ENCODE measurements around the gene KLK14.
A peak's percentile ranks its signal among the peaks of the same experiment; 100 is the strongest.

Gene KLK14

DNA sequence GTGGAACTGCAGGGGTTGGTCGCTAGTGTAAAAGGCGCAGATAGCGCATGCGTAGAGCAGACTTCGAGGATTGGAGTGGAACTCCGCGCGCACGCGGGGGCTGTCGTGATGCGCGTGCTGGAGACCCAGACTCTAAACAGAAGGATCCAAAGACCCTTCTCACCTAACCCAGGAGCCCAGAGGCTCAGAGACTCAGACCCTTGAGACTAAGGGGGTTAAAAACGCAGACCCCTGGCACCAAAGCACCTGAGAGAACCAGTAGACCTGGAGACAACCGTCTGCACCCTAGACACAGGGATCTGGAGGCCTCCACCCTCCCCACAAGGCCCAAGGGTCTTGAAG, 26.1 kb upstream of the KLK14 start:
- H3K27ac ChIP-seq (ENCODE audit: low read depth, low read length): no peak overlapping the region

DNA sequence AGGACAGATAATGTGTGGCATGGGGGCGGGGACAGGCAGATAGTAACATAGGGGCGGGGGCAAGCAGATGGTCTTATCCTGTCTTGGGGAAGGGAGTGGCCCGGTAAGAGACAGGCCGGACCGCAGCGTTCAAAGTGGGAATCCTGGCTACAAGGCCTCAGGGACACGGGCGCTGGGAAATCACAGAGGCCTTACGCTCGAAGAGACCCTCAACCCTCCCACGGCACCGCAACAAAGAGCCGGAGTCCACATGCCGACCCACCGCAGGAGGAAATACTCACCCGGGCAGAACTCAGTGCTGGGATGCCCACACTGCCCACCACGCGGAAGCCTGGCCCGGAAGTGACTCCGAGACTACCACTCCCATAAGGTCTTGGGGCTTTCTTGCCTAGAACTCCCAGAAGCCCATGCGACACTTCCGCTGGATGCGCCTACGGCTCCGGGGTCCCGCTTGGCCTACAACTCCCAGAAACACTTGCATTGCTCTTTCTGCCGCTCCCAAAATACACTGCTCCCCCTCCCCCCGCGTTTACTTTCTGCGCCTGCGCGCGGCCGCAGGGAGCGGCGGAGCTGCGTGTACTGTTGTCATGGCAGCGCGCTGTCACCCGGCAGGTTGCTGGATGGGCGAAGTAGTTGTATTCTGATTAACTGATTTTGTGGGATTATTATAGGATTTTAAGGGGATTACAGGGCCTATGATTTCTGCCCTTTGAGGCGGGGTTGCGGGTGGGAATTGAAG, 25.5 kb upstream of the KLK14 start, which contains the start of gene CTU1:
TSS of gene CTU1 (minus strand) at position 344 of the 739 bp plus-strand sequence. CDS start 3,840 bp downstream, outside the sequence.
- H3K36me3 ChIP-seq (ENCODE audit: control insufficient read depth in 1 of 2, insufficient read depth in 2 of 2, low read length in 2 of 2): peaks cover 5 to 13% of the 10 kb centered on the region in 2 donors
- H3K9ac ChIP-seq (ENCODE audit: low read depth in 1 of 2, low read length in 2 of 2): peak within 1 kb of the TSS; percentile 81 to 85
- peak within 1 kb of the TSS; percentile 96 to 97 for H3K4me3 ChIP-seq (ENCODE audit: low read depth in 1 of 2, low read length in 2 of 2)
- H3K27me3 ChIP-seq (ENCODE audit: control insufficient read depth in 1 of 2, insufficient read depth in 2 of 2, low read length in 2 of 2): peaks cover 0 to 2% of the 10 kb centered on the region in 2 donors
- peaks cover 5 to 12% of the 10 kb centered on the region in 2 donors for H3K4me1 ChIP-seq (ENCODE audit: control insufficient read depth in 1 of 2, insufficient read depth in 2 of 2, low read length in 2 of 2)
- H3K9me3 ChIP-seq (ENCODE audit: control insufficient read depth in 1 of 2, low read length in 2 of 2): no peaks in the 10 kb centered on the region
- no peak within 1 kb of the TSS for H3K27ac ChIP-seq (ENCODE audit: low read depth, low read length)

More for the DNA sequence above, 26.1 kb upstream of the KLK14 start:
- Histone ChIP-seq H3K4me1 (ENCODE audit: control insufficient read depth in 1 of 2, insufficient read depth in 2 of 2, low read length in 2 of 2) (peaks cover 5 to 12% of the 10 kb centered on the region in 2 donors), H3K4me3 (ENCODE audit: low read depth in 1 of 2, low read length in 2 of 2) (peak overlapping the region; percentile 96 to 97), H3K27me3 (ENCODE audit: control insufficient read depth in 1 of 2, insufficient read depth in 2 of 2, low read length in 2 of 2) (peaks cover 0 to 2% of the 10 kb centered on the region in 2 donors), H3K9me3 (ENCODE audit: control insufficient read depth in 1 of 2, low read length in 2 of 2) (no peaks in the 10 kb centered on the region), H3K36me3 (ENCODE audit: control insufficient read depth in 1 of 2, insufficient read depth in 2 of 2, low read length in 2 of 2) (peaks cover 1 to 10% of the 10 kb centered on the region in 2 donors), H3K9ac (ENCODE audit: low read depth in 1 of 2, low read length in 2 of 2) (peak overlapping the region; percentile 81 to 85)

DNA sequence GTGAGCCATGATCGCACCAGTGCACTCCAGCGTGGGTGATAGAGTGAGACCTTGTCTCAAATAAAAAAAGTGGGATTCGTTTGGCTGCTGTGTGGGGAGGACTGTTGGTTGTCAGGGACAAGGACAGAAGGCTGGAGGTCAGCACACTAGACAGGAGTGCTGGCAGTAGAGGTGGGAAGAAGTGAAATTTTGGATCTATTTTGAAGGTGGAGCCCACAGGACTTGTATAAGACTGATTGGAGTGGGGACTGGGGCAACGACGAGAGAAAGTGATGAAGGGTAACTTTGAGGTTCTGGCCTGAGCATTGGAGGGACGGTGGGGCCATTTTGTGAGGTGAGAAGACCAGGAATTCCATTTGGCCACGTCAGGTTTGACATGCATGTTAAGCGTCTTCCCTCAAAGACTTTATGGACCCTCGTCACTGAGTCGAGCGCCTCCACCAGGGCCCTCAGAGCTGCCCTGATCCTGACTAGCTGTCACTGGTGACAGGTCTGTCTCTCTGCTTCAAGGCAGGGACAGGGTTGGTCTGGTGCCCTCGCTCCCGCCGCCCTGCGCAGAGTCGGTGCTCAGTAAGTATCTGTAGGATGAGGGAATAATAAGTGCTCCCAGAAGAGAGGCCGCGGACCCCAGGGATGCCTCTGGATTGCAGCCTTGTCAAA, 24.8 kb upstream of the KLK14 start:
- peak overlapping the region; percentile 81 to 85 for H3K9ac ChIP-seq (ENCODE audit: low read depth in 1 of 2, low read length in 2 of 2)
- no peaks in the 10 kb centered on the region for H3K9me3 ChIP-seq (ENCODE audit: control insufficient read depth in 1 of 2, low read length in 2 of 2)
- H3K4me1 ChIP-seq (ENCODE audit: control insufficient read depth in 1 of 2, insufficient read depth in 2 of 2, low read length in 2 of 2): peaks cover 5 to 12% of the 10 kb centered on the region in 2 donors
- peaks cover 5 to 15% of the 10 kb centered on the region in 2 donors for H3K36me3 ChIP-seq (ENCODE audit: control insufficient read depth in 1 of 2, insufficient read depth in 2 of 2, low read length in 2 of 2)
- peak overlapping the region; percentile 96 to 97 for H3K4me3 ChIP-seq (ENCODE audit: low read depth in 1 of 2, low read length in 2 of 2)
- no peak overlapping the region for H3K27ac ChIP-seq (ENCODE audit: low read depth, low read length)
- H3K27me3 ChIP-seq (ENCODE audit: control insufficient read depth in 1 of 2, insufficient read depth in 2 of 2, low read length in 2 of 2): peaks cover 0 to under 1% of the 10 kb centered on the region in 2 donors

DNA sequence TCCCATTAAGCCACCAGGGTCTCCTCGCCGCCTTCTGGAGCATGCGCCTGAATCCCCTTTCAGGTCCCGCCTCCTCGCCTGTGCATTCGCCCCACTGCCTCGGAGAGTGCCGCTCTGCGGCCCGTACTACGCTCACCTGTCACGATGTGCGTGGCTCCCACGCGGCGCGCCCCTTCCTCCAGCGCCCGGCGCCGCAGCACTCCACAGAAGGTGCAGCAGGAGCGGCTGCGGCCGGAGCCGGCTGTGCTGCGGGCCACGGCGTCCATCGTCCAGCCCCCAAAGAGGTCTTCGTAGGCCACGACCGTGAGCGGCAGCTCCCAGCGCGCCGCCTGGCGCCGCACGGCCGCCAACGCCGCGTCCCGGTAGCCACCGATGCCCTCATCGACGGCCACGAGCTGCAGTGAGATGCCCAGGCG, 21.2 kb upstream of the KLK14 start:
- Histone ChIP-seq H3K36me3 (ENCODE audit: control insufficient read depth in 1 of 2, insufficient read depth in 2 of 2, low read length in 2 of 2) (peaks cover 5 to 25% of the 10 kb centered on the region in 2 donors), H3K9ac (ENCODE audit: low read depth in 1 of 2, low read length in 2 of 2) (no peak overlapping the region), H3K27me3 (ENCODE audit: control insufficient read depth in 1 of 2, insufficient read depth in 2 of 2, low read length in 2 of 2) (no peaks in the 10 kb centered on the region), H3K4me3 (ENCODE audit: low read depth in 1 of 2, low read length in 2 of 2) (no peak overlapping the region), H3K9me3 (ENCODE audit: control insufficient read depth in 1 of 2, low read length in 2 of 2) (no peaks in the 10 kb centered on the region), H3K27ac (ENCODE audit: low read depth, low read length) (no peak overlapping the region), H3K4me1 (ENCODE audit: control insufficient read depth in 1 of 2, insufficient read depth in 2 of 2, low read length in 2 of 2) (peaks cover 5 to 10% of the 10 kb centered on the region in 2 donors)

DNA sequence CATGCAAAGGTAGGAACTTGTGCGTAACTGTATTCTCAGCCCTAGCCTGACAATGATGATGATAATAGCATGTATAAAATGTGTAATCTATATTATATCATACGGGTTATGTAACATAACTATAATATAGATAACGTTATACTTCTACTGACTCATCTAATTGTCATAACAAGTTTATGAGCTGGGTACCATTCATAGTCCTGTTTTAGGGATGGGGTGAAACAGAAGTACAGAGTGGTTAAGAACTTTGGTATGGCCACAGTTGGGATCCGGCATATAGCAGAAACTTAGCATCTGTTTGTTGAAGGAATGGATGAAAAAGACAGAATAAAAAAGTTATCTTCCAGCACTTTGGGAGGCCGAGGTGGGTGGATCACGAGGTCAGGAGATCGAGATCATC, 20.3 kb upstream of the KLK14 start:
- H3K9ac ChIP-seq (ENCODE audit: low read depth in 1 of 2, low read length in 2 of 2): no peak overlapping the region
- H3K4me1 ChIP-seq (ENCODE audit: control insufficient read depth in 1 of 2, insufficient read depth in 2 of 2, low read length in 2 of 2): peaks cover 5 to 7% of the 10 kb centered on the region in 2 donors
- peaks cover 5 to 27% of the 10 kb centered on the region in 2 donors for H3K36me3 ChIP-seq (ENCODE audit: control insufficient read depth in 1 of 2, insufficient read depth in 2 of 2, low read length in 2 of 2)
- H3K9me3 ChIP-seq (ENCODE audit: control insufficient read depth in 1 of 2, low read length in 2 of 2): no peaks in the 10 kb centered on the region
- H3K27me3 ChIP-seq (ENCODE audit: control insufficient read depth in 1 of 2, insufficient read depth in 2 of 2, low read length in 2 of 2): no peaks in the 10 kb centered on the region
- H3K27ac ChIP-seq (ENCODE audit: low read depth, low read length): no peak overlapping the region
- H3K4me3 ChIP-seq (ENCODE audit: low read depth in 1 of 2, low read length in 2 of 2): no peak overlapping the region

DNA sequence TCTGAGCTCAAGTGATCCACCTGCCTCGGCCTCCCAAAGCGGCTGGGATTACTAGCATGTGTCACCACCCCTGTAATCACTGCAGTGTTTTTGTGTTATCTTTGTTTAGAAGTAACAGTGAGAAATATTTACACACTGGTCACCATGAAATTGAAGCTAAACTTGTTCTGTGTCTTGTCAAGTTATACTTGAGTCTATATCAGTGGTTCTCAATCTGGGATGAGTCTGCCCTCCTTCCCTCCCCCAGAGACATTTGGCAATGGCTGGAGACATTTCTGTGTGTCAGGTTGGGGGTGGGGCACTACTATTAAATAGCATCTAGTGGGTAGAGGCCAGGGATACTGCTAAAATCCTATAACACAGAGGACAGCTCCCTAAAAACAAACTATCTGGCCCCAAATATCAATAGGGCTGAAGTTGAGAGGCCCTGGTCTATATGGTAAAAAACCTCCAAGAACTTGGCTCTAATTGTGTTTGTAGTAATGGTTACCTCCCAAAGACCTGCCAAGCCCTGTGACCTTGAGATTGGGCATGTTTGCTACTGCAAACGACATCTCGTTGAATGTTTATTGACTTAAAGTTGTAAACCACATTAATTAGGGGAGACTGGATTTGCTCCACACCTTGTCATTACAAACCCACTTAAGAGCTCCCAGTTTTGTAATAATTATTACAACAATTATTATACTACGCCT, 18.6 kb upstream of the KLK14 start:
- H3K4me3 ChIP-seq (ENCODE audit: low read depth in 1 of 2, low read length in 2 of 2): no peak overlapping the region
- no peak overlapping the region for H3K27ac ChIP-seq (ENCODE audit: low read depth, low read length)
- H3K9me3 ChIP-seq (ENCODE audit: control insufficient read depth in 1 of 2, low read length in 2 of 2): no peaks in the 10 kb centered on the region
- H3K9ac ChIP-seq (ENCODE audit: low read depth in 1 of 2, low read length in 2 of 2): no peak overlapping the region
- H3K27me3 ChIP-seq (ENCODE audit: control insufficient read depth in 1 of 2, insufficient read depth in 2 of 2, low read length in 2 of 2): no peaks in the 10 kb centered on the region
- no peaks in the 10 kb centered on the region for H3K4me1 ChIP-seq (ENCODE audit: control insufficient read depth in 1 of 2, insufficient read depth in 2 of 2, low read length in 2 of 2)
- peaks cover 5 to 31% of the 10 kb centered on the region in 2 donors for H3K36me3 ChIP-seq (ENCODE audit: control insufficient read depth in 1 of 2, insufficient read depth in 2 of 2, low read length in 2 of 2)

DNA sequence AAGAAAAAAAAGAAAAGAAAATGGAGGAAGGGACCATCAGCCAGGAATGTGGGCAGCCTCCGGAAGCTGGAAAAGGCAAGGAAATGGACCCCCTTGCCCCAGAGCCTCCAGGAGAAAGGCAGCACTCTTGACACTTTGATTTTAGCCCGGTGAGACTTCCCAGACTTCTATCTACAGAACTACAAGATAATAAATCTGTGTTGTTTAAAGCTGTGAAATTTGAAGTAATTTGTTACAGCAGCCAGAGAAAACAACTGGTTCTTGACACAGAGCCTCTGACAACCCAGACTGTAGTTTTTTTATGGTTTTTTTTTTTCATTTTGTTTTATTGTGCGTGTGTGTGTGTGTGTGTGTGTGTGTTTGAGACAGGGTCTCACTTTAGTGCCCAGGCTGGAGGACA, 17.9 kb upstream of the KLK14 start:
- Histone ChIP-seq H3K27ac (ENCODE audit: low read depth, low read length) (no peak overlapping the region), H3K9ac (ENCODE audit: low read depth in 1 of 2, low read length in 2 of 2) (no peak overlapping the region), H3K4me3 (ENCODE audit: low read depth in 1 of 2, low read length in 2 of 2) (no peak overlapping the region), H3K9me3 (ENCODE audit: control insufficient read depth in 1 of 2, low read length in 2 of 2) (no peaks in the 10 kb centered on the region), H3K4me1 (ENCODE audit: control insufficient read depth in 1 of 2, insufficient read depth in 2 of 2, low read length in 2 of 2) (no peaks in the 10 kb centered on the region), H3K36me3 (ENCODE audit: control insufficient read depth in 1 of 2, insufficient read depth in 2 of 2, low read length in 2 of 2) (peaks cover 5 to 31% of the 10 kb centered on the region in 2 donors), H3K27me3 (ENCODE audit: control insufficient read depth in 1 of 2, insufficient read depth in 2 of 2, low read length in 2 of 2) (no peaks in the 10 kb centered on the region)

DNA sequence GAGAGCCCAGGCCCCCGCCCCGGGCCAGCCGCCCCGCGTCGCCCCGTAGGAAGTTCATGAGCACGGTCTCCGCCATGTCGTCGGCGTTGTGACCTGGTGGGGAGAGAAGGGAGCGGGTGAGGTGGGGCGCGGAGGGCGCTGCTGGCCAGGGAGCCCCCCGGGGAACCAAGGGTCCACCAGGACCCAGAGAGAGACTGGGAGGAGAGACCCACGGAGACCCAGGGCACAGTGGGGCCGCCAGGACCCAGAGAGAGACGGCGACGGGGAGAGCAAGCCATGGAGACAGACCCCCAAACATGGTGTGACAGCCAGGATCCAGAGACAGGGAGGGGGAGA, 16.3 kb upstream of the KLK14 start:
- Histone ChIP-seq H3K27me3 (ENCODE audit: control insufficient read depth in 1 of 2, insufficient read depth in 2 of 2, low read length in 2 of 2) (no peaks in the 10 kb centered on the region), H3K9ac (ENCODE audit: low read depth in 1 of 2, low read length in 2 of 2) (no peak overlapping the region), H3K4me3 (ENCODE audit: low read depth in 1 of 2, low read length in 2 of 2) (no peak overlapping the region), H3K9me3 (ENCODE audit: control insufficient read depth in 1 of 2, low read length in 2 of 2) (no peaks in the 10 kb centered on the region), H3K36me3 (ENCODE audit: control insufficient read depth in 1 of 2, insufficient read depth in 2 of 2, low read length in 2 of 2) (peaks cover 5 to 22% of the 10 kb centered on the region in 2 donors), H3K4me1 (ENCODE audit: control insufficient read depth in 1 of 2, insufficient read depth in 2 of 2, low read length in 2 of 2) (no peaks in the 10 kb centered on the region), H3K27ac (ENCODE audit: low read depth, low read length) (no peak overlapping the region)

DNA sequence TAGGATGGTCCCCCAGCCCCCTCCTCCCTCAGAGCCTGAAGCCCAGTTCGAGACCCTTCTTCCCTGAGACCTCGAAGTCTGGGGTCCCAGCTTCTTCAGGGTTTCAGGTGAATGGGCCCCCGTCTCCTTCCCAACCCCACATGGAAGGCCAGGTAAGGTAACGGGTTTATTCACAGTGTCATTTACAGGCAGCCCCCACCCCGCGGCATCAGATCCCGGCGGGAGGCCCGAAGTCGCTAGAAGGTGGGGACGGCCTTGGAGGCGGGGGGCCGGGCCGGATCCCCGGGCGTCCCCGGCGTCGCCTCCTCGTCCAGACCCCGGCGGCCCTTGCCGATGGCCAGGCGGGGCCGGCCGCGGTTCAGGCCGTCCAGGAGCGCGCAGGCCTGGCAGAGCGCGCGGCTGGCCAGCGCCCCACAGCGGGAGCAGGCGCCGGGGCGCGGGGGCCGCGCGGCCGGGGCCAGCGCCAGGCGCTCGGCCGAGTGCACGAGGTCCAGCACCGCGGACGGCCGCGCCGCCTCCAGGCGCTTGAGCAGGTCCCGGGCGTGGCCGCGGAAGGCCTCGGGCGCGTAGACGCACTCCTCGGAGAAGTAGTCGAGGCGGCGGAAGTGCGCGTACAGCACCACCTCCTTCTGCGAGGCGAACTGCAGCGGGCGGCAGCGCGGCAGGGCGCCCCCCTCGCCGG, 15.8 kb upstream of the KLK14 start:
- Histone ChIP-seq H3K27ac (ENCODE audit: low read depth, low read length) (no peak overlapping the region), H3K36me3 (ENCODE audit: control insufficient read depth in 1 of 2, insufficient read depth in 2 of 2, low read length in 2 of 2) (peaks cover 1 to 18% of the 10 kb centered on the region in 2 donors), H3K27me3 (ENCODE audit: control insufficient read depth in 1 of 2, insufficient read depth in 2 of 2, low read length in 2 of 2) (no peaks in the 10 kb centered on the region), H3K4me3 (ENCODE audit: low read depth in 1 of 2, low read length in 2 of 2) (no peak overlapping the region), H3K4me1 (ENCODE audit: control insufficient read depth in 1 of 2, insufficient read depth in 2 of 2, low read length in 2 of 2) (no peaks in the 10 kb centered on the region), H3K9me3 (ENCODE audit: control insufficient read depth in 1 of 2, low read length in 2 of 2) (no peaks in the 10 kb centered on the region), H3K9ac (ENCODE audit: low read depth in 1 of 2, low read length in 2 of 2) (no peak overlapping the region)

All from duodenal mucosa (tissue), 2 donors.